Frontal cortex (tissue), 4 donors: ENCODE results near the gene CAV2. TPM values are rescaled to one million over a fixed set of nuclear protein-coding genes. Genes with fewer than 3 reads are reported as not detected.

Source experiments
- DNase-seq, 2 donors: peaks; one replicate each; pipeline ENCODE4 v3.0.0; 2012; ENCODE audit warnings: low spot score in 2 of 2
- FAIRE-seq: peaks from 2 replicates; lab custom pipeline; 2012; peaks lifted over from hg19 to GRCh38; lab: Jason Lieb, UNC
- total RNA-seq: library from RNA; depleted of rRNA; stranded (reverse); fragments of >200 nt; gene quantifications from one replicate; pipeline ENCODE4 v1.2.3, GENCODE V29; 2014
- donor health status: control.
- donor health status: control.
- donor health status: control.

Gene CAV2
- total RNA-seq, 1 donor from 2014 or later = 25.7 TPM

DNA sequence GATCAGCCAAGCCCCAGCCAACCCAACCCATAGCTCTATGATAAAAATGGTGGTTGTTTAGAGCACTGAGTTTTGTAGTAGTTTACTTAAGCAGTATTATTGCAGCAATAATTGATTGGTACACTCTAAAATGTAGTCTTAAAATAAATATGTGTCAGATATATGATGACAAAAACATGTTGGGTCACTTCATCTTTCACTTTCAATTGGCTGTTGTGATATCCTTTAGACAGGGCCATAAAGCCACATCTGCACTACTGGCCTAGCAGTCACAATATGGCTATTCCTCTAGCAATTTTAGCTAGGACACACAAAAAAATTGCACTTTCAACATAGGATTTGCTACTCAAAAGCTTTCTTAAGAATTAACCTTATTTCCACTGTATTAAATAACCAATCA lies 19.4 kb downstream of the CAV2 start:
- FAIRE-seq (no peak), DNase-seq (no peak)

DNA sequence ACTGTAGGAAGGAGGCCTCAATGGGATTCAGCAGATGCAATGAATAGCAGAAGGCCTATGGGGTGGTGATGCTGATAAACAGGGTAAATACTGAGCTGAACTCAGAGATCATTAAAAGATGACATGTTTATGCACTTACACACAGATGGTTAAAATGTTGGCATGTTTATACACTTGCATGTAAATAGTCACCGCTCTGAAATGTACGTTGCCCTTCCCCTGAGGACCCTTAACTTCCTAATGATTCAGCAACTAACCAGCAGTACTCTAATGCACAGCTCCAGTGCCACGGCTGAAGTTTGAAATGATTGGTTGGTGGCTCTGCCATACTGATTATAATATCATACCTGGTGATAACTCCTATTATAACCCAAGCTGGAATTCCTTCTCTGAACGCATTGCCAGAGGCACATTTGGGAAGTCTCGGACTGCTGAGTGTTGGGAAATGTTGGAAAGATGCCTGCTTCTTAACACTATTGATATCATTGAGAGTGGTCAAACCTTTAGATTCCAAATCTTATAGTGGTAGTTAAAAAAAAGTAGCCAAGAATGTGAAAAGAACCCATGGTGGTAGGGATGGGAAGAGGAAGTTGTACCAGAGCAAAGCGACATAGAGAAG lies 21.6 kb downstream of the CAV2 start:
- no peak for FAIRE-seq

DNA sequence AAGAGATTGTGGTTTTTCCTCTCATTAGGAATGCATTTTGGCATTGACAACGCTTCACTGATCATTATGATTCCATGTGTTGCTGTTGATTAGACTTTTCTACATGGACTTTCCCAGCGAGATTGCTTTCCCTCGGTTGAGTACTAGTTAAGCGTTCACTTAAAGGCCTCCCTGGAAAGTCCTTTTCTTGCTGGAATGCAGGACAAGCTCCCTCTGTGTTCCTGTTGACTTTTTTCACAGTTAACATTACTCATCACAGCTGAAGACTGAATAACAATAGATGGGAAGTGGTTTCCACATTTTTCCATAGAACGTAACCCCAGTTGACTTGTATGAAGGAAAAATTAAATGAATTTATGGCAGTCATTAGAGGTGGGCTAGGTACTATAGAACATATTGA lies 22.7 kb downstream of the CAV2 start:
- DNase-seq = no peak
- FAIRE-seq = no peak

More for the DNA sequence above, 21.6 kb downstream of the CAV2 start:
- no peak for DNase-seq

DNA sequence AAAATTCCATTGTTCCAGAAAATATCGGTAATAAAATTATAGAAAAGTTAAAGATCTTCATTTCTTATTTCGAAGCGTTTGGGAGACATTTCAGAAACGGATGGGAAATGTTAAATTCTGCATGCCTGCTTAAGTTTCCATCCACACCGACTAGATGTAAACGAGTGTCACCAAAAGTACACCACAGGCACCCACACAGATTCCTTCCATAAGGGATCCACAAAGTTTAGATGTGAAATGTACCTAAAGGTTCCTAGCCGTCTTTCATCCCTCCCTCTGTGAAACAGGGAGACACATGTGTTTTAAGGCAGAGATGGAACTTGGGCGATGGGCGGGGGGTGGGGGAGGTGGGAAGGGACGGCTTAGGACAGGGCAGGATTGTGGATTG lies 24.7 kb downstream of the CAV2 start:
- no peak for DNase-seq
- FAIRE-seq = no peak

DNA sequence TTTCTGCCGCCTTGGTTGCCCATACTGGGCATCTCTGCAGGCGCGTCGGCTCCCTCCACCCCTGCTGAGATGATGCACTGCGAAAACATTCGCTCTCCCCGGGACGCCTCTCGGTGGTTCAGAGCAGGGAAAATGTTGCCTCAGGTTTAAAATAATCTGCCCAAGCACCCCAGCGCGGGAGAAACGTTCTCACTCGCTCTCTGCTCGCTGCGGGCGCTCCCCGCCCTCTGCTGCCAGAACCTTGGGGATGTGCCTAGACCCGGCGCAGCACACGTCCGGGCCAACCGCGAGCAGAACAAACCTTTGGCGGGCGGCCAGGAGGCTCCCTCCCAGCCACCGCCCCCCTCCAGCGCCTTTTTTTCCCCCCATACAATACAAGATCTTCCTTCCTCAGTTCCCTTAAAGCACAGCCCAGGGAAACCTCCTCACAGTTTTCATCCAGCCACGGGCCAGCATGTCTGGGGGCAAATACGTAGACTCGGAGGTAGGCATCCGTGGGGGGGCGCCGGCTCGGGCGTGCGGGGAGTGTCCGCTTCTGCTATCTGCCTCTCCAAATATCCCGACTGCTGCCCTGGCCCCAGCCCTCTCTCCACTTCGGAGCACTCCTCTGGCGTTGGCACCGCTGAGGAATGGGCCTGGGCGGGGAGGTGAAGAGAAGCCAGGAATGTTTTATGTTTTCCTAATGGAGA lies 25.2 kb downstream of the CAV2 start, which contains the start of gene CAV1:
TSS of gene CAV1 (plus strand) at position 428 of the 689 bp plus-strand sequence. CDS start at position 455, 27 bp downstream.
- FAIRE-seq = no peak

DNA sequence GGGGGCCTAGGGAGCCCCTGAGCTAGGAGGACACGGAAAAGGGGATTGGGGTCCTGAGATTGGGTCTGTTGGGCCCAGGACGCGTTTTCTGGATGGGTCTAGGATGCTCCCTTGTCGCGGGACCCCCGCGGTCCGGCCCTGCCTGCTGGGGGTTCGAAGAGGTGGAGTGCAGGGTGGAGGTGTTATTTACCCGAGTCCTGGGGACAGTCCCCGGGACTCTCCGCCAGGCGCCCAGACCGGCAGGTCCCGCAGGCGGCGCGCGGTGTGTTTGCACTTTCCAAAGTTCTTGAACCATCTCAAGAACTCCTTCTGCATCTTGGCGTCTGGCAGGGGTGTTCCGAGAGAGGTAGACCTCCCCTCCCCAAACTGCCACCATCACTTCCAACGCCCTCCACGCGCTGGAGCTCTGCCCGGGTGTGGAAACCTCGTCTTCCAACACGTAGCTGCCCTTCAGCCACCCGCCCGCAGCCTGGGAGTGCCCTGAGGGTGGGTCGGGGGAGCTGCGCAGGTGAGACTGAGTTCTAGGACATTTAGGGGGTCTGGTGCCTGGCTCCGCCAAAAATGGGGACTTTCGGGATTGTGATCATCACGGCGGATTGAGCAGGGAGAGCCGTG lies 25.9 kb downstream of the CAV2 start:
- FAIRE-seq = no peak
- peak in 1 of 2 donors; percentile 31 for DNase-seq

More for the DNA sequence above, 25.2 kb downstream of the CAV2 start, which contains the start of gene CAV1:
- DNase-seq = peak; percentile 60

DNA sequence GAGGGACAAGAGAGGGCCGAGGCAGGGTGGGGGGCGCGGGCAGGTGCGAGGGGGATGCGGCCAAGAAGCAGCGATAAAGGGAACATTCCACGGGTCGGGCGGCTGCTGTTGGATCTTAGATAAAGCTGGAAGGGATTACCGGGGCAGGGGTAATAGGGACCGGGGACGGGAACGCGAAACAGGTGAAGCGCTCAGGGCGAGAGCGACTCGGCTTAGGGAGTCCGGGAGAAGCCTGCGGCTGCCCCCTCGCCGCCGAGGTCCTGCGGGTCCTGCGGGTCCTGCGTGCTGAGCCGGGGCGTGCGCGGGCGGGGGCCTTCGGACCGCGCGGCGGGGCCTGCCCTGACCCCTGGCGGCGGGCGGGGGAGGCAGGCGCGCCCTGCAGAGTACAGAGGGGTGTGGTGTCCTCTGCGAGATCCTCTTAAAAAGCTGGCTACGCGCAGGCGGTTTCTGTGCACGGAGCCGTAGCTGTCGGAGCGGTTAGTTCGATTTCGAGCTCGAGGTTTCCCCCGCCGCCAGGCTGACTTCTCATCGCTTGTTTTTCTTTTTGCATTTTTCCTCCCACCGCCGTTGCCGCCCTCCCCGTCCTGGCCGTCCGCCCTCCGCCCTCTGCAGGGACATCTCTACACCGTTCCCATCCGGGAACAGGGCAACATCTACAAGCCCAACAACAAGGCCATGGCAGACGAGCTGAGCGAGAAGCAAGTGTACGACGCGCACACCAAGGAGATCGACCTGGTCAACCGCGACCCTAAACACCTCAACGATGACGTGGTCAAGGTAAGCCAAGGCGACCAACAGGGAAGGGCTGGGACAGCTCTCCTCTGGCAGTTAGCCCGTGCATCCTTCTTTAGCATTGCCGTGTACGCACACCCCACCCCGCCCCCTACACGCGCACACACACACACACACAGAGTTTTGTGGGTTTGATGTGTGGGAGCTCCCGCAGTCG lies 26.6 kb downstream of the CAV2 start:
- no peak for FAIRE-seq

DNA sequence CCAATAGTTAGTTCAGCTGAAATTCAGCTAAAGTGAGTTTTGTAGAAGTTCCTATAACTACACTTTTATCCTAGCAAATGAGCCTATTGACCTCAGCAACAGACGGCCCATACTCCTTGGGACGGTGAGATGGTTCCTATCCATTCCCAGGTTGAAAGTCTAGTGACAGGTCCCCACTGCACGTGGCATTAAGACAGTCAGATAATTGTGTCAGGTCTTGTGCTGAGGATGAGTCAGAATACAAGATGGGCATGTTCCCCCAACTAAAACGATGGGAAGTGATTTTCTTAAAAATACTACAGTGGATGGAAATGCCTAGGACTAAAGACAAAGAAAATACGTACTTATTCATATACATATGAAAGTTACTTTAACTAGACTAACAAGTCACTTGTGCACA lies 27.4 kb downstream of the CAV2 start:
- FAIRE-seq (no peak), DNase-seq (peak in 1 of 2 donors; percentile 29)

More for the DNA sequence above, 26.6 kb downstream of the CAV2 start:
- DNase-seq = peak; percentile 75 to 79

DNA sequence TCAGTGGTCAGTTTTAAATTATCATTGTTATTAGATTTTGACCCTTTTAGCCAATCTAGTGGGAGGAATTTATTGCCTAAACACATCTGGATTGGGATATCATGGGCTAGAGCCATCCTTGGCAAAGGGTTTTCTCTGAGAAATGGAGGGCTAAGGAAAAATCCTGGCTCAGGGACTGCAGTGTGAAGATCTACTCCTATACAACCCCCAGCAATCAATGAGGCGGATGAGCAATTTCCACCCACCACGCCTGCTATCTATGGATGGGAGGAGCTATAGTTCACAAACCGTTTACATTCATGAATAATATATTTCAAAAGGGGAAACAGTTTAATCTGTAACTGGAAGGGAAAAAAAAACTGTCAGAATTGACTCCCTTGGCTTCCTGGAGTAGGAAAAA lies 28.0 kb downstream of the CAV2 start:
- no peak for DNase-seq
- FAIRE-seq = no peak

DNA sequence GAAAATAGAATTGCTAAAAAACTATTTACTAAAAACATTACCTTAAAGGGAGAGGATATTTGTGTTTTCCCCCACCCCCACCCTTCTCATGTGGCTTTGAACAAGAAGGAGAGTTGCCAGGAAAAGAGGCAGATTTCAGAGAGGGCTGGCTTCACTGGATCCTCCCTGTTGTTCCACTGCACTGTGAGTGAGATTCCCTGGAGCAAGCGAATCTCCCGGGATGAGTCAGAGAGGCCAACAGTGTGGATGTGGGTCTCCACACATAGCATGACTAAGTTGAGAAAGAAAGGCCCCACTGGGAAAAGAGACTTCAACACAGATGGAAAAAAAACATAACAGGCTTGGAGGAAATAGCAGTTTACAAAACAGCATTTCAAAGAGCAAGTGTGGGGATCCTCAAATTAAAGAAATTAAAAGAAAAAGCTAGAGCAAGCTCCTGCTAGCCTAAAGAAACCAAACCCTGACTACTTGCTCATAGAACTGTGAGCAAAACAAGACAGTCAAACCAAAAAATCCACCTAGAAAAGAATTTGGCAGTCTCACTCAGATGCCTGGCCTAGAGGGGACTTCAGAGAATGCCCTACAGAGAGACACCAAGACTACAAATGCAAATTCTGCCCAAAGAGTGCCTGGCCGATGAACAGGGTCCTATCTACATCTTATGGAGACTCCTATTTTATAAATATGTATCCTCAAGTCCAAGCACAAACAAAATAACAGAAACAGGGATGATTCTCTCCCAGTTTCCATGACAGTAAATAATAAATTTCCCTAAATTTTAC lies 28.7 kb downstream of the CAV2 start:
- FAIRE-seq (no peak), DNase-seq (peak; percentile 29 to 37)

DNA sequence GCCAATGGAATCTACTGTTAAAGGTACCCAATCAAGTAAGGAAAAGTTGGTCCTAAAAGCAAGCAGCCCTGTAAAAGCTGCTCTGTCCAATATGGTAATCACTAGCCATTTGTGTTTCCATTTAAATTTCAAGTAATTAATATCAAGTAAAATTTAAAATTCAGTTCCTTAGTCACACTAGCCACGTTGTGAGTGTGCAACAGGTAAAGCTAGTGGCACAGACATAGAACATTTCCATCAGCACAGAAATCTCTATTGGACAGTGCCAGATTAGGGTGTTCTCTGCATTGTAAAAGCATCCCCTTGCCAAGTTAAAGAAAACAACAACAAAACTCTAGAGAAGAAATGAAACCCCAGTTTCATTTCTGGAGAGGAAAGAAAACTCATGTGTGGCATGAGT lies 29.7 kb downstream of the CAV2 start:
- no peak for FAIRE-seq

DNA sequence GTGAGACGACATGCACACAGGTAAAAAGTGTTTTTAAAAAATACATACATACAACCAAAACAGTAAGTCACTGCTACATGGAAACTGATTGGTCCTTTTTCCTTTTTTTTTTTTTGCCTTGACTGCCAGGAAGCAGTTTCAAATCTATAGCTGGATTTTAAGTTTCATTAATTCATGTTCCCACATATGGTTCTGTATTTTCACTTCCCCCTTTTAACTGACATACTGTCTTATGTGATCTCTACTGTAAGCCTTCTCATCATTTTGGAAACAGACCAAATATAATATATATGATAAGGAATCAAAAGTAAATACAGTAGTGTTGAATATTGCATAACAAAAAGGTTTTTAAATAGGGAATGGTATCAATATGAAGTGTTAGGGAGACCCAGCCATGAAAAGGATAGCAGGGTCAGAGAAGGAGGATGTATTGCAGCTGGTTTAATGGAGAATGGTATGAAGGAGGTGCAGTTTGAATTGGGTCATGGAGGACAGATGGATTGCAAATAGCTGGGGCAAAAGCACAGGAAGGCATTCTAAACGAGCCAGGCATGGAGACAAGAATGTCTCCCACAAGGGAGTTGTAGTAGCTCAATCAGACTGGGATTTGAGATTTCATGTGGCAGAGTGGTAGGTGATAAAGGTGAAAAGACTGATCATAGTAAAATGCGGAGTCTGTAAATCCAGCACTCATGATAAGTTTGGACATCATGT lies 30.7 kb downstream of the CAV2 start:
- FAIRE-seq (no peak), DNase-seq (no peak)

More for the DNA sequence above, 29.7 kb downstream of the CAV2 start:
- DNase-seq = no peak

DNA sequence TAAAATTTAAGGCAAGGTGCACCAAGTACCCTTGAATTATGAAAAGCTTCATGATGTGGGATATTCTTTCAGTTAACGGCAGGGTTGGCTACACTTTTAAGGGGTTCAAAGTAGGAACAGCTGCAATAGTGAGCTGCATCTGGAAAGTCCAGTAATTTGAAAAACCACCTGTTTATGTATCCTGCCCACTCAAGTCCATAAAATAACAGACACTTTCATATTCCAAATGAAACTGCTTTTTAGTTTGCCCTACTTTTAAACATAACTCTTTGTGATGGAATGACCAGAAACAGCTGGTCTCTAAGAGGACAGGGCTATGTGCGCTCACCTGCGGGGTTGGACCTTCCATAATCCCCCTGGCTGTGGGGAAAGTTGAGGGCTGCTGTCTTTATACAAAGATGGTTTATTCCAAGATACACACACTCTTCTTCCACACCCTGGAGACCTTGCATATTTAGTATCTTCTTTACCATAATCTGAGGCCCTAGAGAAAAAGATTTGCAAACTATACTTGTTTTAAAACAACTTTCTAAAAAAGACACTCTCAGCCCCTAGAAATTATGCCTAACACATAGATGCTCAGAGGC lies 32.7 kb downstream of the CAV2 start:
- FAIRE-seq = no peak

DNA sequence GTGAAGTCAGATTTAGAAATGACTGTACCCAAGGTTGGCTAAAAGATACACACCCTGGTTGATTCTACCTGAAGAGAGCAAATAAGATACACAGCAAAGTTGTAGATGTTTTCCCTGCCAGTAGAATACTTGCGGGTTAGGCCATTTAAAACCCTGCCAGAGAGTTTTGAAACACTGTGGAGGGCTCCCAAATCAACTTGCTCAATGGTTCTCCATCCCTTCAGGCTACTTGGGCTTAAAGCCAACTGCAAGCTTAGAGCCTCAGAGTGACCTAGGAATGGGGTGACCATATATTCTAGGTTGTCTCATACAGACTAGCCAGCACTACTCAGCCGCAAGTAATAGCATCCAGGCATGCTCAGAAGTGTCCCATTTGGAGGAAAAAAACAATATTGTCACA lies 35.3 kb downstream of the CAV2 start:
- FAIRE-seq = no peak
- no peak for DNase-seq

More for the DNA sequence above, 32.7 kb downstream of the CAV2 start:
- DNase-seq = no peak

DNA sequence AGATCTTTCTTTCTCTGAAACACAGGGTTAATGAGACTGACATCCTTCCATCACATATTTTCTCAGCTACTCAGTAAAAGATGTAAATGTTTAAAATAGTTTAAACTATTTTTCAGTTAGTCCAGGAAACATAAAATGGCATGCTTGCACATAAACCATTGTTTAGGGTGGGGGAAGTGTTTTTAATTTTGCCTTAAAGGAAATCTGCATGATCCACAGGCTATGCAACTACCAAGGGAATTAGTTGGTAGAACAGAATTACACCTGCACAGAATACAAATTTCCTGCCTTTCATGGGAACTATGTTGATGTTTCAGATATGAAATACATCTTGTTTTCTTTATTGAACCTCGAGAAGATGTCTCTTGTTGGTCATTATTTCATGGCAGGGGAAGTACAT lies 35.9 kb downstream of the CAV2 start:
- no peak for FAIRE-seq

DNA sequence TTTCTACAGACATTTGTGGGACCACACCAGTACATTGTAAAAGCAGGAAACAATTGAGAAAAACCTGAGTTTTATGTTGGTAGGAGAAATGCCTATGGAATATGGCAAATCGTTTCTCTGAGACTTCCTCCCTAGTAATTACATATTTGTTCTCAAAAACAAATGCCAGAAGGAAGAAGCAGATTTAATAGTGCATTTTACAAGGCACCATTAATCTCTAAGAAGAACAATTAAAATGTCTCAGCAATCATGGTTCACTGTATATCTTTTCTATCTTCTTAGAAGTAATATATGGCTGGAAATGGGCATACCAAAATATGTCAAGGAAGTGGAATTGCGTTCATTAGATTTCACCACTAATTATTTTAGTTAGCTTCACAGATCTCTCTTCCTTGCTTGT lies 38.6 kb downstream of the CAV2 start:
- no peak for FAIRE-seq

More for the DNA sequence above, 35.9 kb downstream of the CAV2 start:
- no peak for DNase-seq

DNA sequence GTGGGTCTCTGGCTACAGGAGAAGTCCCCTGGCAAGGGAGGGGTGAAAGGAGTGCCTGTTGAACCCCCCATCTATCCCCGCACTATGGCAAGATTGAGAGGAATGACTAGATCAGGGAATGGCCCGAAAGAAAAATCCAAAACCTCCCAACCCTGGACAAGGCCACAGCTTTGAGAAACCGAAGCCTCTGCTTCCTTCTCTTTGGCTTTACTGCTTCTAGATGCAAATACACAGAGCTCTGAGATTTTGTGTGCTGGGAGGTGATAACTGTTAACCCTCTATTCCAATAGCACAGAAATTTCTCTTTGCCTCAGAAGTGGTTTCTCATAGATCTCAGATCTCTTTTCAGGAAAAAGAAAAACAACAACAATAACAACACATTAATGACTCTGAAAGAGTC lies 40.3 kb downstream of the CAV2 start:
- no peak for FAIRE-seq
- no peak for DNase-seq

More for the DNA sequence above, 38.6 kb downstream of the CAV2 start:
- no peak for DNase-seq

DNA sequence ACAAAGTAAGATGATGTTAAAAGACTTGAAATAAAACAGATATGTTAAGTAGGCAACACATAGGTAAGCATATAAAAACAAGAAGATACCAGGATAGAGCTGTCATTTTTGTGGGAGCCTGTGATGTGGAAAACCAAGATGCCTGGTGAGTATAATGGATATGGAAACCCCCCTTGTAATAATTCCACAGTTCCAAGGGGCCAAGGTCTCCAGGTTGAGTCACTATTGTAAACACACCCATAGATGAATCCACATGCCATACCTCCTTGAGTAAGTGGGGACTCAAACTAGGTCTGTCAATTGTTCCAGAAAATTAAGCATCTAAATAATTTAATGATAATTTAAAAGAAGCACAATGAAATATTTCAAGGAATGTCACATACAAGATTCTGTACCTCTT lies 41.2 kb downstream of the CAV2 start:
- no peak for DNase-seq
- FAIRE-seq = no peak
